Stimulated activated CD4-positive, alpha-beta T cell treated with anti-CD3 and anti-CD28 coated beads, Interleukin-1b, Interleukin-23, amount 100 ng/mL, for 48 hours (primary cell): ENCODE results near the gene ADGRL3.
"Not testable (repeated sequence)": the region's sequence is repeated elsewhere in the genome, so short reads cannot be mapped to it uniquely, and the experiment has no call there.

Experiments used
- DNase-seq: peaks from one replicate; pipeline ENCODE4 v3.0.0-alpha.2; 2020

ADGRL3 gene

DNA sequence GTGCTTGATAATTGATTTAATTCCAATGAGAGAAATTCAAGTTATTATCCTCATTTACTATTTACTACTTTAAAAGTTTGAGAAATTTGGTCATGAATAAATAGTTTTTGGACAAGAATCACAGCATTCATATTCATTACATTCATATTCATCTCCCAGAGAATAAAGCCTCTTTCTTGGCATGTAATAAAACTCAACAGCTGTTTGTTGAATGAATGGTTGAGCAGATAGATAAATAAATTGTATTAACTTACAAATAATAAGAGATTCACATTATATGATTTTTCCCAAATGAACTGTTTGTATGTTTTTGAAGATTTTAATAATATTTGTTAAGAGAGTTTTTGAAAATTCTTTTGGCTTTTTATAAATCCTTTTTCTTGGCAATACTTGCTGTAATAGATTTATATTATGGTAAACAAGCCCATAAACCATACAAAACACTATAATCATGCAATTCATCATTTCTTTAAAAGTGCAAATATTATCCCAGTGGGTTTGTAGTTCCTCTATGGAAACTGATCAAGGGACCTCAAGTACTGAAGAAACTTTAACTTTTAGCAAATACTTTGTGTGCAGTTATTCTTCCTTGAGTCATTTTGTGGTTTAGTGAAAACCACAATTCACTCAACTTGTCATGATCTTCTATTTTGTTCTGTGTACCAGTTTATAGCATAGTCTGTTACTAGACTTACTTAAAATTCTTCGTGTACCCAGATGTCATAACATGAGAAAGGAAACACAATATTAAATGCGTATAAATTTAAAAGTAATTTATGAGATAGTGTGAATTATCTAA lies 371.8 kb downstream of the ADGRL3 start:
- DNase-seq, result no peak

DNA sequence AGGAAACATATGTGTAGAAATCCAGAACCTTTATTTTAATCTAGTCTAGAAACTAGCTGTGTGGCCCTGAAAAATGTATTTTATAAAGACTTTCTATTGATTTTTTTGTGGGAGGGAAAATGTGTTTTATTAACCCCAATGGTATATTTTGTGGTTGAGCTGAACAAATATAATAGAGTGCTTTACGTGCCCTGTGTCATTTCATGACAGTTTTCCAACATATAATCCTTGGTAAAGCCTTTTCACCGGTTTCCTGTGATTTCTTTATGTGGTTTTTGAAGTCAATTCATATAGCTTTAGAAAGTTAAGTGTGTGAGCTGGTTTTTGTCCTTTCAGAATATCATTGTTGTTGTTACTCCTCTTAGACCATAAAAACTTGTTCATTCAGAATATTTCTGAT lies 375.7 kb downstream of the ADGRL3 start:
- no peak for DNase-seq

DNA sequence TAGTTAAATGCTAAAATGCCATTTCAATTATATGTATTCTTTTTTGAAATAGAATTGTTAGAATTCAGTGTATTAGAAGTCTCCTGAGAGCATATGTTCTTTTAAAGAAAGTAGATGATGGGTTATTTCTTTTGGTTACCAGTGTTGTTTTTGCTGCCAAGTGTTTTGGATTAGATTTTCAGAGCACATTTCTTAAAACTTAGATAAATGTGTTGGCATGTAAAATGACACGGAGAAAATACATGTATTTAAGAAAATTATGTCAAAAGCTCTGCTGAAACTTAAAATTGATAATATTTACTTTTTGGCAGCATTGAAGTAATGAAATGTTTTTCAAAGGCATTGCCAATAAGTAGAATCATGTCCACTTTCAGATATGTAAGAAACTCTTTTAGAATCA lies 379.7 kb downstream of the ADGRL3 start:
- DNase-seq, result no peak

DNA sequence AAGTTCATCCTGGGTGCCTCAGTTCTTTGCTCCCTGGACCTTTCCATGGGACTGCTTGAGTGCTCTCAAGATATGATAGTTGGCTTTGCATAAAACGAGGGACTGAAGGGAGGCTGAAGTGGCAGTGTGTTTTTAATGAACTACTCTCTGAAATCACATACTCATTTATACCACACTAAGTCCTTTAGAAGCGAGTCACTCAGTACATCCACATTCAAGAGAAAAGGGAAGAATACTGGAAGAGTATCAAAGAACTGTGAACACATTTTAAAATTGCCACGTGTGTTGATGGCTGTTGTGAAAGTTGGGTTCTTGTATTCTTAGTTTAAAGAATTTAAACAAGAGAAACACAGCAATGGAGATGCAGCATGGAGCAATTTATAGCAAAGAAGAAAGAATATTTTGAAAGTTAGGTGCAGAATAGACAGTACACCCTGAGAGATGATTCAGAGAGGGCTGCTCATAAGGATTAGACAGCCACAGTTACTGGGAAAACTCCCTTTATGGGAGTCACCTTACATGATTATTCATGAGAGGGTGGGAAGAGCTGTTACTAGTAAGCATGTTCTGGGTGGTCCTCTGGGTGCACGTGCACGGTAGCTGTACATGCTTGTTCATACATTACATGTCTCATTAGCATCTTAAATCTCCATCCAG lies 380.7 kb downstream of the ADGRL3 start:
- no peak for DNase-seq

DNA sequence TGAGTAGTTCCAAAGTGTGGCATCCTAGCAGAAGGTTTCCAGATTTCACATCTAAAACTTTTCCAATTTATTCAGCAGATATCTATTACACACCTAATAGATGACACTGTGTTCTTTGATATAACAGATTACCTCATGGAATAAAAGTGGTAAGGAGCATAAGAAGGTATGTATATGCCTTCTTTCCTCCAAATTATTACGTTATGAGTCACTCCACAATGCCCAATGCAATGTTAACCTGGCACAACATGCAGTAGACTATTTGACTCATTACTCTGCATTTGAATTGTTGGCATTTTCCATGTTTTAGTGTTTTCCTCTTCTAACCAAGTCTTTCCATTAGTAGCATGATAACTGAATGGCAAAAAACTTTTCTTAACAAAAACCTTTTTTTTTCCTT lies 383.6 kb downstream of the ADGRL3 start:
- DNase-seq, result no peak

DNA sequence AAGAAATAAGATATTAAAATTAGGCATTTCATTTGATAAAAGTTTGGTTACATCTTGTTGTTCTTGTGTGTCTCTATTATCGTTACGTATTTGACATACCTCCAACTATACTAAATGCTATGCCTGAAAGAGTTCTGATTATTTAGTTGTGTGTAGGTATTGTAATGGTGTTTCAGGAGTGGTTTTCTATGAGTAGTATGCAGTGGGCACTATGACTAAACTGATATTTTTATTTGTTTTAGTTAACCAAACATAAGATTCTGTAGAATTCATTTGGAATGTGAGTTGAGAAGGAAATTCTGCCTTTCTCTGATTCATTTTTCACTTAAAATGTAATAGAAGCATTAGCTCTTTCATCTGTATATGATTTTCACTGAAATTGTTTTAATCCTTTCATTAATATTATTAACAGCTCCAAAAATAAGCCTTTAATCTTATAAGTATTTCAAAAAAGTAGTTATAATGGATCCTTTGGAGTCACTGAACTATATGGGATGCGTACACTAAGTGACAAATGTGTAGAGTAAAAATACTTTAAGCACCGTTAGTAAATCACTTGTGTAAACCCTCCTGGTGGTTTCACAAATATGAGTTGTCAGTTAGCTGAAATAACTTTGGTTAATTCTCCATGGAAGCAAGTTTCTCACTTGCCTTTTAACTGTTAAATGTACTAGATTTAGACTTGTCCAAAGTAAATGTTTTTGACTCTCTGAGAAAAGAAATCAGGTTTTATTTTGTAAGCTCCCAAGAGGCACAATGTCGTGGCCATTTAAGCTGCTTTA lies 388.7 kb downstream of the ADGRL3 start:
- DNase-seq, result no peak

DNA sequence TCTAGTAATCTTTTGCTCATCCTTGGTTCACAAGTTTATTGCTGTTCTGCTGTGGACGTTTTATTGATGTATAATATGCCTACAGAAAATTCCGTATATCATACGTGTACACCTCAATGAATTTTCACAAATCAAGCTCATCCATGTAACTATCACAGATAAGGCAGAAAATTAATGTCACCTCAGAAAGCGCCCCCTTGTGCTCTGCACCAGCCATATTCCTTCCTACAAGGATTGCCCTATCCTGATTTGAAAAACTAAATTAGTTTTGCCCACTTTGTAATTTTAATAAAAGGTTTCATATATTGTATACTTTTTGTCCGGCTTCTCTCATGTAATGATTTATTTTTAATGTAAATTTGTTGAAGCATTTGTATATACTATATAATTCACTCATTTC lies 390.8 kb downstream of the ADGRL3 start:
- DNase-seq, result no peak

DNA sequence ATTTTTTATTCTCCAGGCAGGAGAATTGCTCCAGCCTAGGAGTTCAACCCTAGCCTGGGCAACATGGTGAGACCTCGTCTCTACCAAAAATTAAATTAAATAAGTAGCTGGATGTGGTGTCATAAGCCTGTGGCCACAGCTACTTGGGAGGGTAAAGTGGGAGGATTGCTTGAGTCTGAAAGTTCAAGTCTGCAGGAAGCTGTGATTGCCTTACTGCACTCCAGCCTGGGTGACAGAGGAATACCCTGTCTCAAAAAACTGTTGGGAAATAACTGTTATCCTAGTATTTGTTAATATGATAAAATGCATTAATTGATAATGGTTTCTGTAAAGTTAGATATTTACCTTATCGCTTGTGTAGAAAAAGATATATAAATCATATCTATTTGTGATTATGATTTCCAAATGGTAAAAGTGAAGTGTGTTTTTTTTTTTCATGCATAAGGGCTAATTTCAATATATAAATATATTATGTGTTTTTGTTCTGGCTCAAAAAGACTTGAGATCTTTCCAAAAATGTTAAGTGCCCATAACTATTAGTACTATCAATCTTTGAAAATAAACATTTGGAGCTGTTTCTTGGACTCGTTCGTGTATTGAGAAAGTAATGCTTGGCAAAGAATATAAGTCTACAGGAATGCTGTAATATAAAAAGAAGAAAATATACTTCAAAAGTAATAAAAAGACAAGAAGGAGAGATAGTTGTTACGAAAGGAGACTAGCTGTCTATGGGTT lies 396.6 kb downstream of the ADGRL3 start:
- DNase-seq, result no peak

DNA sequence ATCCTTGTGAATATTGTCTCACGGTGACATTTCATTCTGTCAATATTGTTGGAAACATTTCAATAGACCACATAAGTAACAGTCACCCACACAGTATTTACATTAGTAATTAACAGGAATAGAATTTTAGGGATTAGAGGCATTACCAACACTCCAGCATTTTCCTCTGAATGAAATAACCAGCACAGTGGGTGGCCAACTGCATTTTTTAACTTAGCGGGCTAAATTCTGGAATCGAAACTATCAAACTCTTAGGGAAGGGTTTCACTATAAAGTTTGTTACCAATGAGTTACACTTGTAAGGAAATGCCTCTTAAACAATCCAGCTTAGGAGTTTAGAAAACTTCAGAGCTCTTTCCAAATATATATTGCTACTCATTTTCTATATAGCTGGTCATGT lies 403.0 kb downstream of the ADGRL3 start:
- DNase-seq, result no peak

DNA sequence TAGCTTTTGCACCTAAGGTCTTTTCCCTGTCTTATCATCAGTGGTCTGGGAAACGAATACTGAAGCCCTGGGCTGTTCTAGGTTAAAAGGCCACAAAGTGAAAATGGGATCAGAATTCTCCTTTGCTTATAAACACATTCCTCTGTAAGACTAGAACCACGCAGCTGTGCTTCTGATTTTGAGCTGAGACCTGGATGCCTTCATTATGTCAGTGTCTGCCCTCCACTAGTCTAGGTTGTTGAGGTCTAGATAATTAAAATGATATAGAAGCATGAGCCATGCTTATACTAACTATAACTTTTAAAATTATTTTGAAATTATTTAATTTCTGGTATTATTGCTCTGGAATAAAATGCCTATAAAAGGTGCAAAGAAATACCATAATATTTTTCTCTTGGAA lies 403.9 kb downstream of the ADGRL3 start:
- no peak for DNase-seq

DNA sequence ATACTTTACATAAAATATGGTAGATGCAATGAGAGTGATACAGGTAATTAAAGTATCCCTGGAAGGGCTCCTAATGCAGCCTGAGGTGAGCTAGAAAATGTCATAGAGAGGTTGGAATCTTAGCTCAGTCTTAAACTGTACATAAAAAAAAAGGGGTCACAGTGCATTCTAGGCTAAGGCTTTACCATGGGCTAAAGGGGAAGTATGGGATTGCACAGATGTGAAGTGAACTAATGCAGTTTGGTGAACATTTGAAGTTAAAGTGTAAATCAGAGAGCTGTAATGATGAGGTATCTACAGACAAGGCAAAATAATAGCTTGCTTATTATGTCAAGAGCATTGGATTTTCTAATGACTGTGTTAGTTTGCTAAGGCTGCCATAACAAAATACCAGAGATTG lies 405.9 kb downstream of the ADGRL3 start:
- no peak for DNase-seq

DNA sequence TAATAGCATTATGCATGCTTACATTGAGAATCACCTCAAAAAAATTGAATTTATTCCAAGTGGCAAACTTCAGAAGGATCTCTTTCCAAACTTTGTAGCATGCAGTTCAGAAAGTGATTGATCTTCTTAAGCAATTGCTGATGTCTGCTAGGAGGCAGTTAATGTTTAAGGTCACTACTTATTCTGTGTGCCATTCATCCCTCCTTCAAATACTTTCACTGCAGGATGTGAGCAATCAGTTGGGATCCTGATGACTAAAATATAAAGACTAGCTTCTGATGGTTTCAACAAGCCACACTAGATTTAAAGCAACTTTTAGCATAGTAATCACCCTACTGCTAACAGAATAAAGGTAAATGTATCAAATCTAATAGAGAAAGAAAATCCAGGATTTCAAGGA lies 414.1 kb downstream of the ADGRL3 start:
- no peak for DNase-seq

DNA sequence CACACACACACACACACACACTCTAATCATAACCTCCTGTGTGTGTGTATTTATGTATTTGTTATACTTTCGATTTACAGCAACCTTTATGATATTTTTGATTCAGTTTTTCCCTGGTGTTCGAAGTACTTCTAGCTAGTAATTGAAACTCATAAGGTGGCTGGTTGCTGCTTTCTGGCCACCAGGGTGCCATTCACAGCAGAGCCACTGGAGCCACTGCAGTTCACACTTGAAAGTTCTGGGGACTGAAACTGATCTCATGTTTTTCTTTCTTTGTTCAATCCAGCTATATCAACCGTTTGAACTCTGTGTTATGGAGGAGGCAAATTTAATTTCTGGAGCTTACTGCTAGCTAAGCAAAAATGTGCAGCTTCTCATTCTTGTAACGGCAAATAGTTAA lies 419.4 kb downstream of the ADGRL3 start:
- no peak for DNase-seq

DNA sequence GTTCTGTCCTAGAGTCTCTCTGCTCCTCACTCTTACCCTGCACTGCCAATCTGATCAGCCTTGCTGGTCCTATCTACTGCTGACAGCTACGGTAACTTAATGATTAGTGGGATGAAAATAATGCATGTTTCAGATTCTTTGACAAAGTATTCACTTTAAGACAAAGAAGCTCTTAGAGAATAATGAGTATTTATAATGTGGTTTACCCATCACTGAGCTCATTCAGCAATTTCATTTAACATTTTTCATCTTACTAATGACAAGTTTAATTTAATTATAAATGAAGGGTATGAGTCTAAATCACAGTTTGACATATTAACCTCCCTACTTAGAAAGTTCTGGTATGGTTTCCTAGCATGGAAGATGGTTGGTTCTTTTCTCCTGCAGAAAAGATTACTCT lies 428.2 kb downstream of the ADGRL3 start:
- DNase-seq, result no peak

DNA sequence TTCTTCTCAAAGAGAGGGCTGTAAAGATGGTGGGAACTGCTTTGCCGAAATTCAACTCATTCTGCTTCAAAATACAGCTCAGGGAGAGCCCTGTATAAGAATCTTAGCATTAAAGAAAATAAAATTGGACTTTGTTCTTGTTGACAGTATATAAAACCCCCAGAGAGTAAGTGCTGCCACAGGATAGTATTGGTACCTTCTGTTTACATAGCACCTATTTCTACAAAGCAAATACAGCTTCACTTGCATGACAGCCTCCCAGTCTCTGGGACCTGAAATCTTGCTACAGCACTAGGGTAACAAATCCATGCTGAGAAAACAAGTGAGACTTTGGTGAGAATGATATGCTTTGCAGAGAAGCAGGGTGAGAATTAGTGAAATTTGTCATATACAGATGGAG lies 428.6 kb downstream of the ADGRL3 start:
- no peak for DNase-seq

DNA sequence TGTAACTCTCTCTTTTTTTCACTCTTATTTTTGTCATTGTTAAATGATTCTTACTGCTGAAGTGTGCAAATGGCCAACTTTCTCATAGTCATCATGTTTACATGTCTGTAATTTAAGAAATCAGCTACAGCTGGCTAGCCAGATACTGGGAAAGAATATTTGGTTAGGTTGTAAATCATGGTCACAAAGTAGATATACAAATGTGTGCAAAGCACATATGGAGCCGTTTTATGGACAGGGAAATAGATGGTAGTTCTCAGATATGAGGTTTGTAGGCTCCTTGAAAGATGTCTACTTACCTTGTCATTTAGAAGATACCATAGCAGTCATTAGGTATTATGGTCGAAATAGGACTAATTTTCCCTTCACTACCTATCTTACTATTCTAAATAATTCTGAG lies 430.4 kb downstream of the ADGRL3 start:
- DNase-seq, result no peak

DNA sequence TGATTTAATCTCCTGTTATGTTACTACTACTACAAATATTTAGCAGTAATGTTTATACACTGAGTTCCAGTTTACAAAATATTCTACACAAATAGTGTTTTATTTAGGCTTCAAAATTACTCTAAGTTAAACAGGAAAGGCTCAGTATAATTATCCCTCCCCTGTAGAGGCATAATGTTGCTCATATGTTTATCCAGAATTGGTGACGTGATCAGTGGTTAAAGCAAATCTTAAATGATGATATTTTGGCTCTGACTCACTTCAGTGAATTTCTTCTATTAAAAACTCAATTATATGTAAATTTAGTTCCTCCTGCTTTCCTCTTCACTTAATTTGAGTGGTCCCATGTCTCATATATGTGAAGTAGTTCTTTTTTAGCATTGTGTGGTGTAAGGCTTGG lies 438.5 kb downstream of the ADGRL3 start:
- DNase-seq, result no peak

DNA sequence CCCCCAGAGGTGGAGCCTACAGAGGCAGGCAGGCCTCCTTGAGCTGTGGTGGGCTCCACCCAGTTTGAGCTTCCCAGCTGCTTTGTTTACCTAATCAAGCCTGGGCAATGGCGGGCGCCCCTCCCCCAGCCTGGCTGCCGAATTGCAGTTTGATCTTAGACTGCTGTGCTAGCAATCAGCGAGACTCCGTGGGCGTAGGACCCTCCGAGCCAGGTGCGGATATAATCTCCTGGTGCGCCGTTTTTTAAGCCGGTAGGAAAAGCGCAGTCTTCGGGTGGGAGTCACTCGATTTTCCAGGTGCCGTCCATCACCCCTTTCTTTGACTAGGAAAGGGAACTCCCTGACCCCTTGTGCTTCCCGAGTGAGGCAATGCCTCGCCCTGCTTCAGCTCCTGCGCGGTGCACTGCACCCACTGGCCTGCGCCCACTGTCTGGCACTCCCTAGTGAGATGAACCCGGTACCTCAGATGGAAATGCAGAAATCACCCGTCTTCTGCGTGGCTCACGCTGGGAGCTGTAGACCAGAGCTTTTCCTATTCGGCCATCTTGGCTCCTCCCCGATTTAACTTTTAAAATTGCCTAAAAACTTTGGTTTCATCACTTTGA lies 446.7 kb downstream of the ADGRL3 start:
- DNase-seq, result not testable (repeated sequence)

DNA sequence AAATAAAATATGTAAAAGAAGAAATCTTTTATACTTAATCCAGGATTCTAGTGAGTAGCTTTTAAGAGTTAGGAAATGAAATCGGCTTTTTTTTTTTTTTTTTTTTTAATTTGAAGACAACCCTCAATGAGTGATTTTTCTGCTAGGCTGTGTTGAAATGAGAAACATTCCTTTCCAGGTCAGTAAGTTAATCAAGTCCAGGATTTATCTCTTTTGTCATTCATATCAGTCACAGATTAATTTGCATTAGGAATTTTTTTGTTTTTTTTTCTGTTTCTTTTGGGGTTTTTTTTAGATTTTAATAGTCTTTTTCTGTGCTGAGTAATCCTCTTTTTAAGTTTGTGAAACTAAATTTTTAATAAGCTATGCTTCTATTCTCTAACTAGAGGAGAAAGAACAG lies 448.1 kb downstream of the ADGRL3 start:
- no peak for DNase-seq

DNA sequence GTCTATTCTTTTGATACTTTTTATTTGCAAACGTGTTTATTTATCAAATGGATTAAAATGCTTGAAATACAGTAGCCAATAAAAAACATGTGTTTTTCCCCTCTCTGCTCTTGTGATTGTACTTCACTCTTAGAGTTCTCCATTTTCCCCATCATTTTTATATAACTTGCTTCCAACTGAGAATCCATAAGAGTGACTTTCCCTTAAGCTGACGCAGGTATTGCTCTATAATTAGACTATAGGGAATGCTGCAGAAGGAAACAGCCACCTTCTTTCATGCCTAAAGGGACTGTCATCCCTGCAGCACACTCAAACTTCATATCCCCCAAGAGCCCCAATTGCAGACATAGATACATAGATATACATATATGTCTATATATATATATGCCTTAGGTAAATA lies 456.9 kb downstream of the ADGRL3 start:
- no peak for DNase-seq

DNA sequence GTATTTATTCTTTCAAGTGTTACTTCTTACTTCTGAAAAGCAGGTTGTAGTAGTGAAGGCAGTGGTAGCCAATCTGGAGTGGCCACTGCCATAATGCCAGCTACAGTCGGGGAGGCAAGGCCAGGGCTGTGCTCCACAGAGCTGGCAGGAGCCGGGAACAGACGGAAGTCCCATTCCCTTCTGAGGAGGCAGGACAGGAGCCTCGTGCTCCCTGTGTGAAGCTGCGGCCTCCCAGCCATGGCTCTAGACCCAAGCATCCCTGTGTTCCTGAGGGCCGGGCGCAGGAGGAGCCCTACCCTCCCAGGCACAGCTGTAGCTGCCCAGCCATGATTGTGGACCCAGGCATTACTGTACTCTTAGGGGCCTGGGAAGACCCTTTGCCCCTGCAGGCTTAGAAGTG lies 461.8 kb downstream of the ADGRL3 start:
- no peak for DNase-seq

DNA sequence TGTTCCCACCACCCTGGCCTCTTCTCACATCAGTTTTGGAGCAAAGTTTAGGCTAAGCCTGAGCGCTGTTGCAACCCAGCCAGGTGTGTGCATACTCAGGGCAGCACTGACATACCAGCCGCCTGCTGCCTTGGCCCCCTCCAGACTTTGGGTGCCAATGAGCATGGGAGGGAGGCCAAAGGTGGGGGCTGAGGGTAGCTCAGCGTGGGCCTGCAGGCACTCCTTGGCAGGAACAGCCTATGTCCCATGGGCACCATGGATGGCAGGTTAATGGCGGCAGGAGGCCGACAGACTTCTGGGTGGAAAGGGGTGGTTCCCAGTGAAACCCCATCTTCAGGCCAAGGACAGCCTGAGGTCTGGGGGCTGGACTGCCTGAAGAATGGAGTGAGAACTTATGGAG lies 462.2 kb downstream of the ADGRL3 start:
- no peak for DNase-seq

DNA sequence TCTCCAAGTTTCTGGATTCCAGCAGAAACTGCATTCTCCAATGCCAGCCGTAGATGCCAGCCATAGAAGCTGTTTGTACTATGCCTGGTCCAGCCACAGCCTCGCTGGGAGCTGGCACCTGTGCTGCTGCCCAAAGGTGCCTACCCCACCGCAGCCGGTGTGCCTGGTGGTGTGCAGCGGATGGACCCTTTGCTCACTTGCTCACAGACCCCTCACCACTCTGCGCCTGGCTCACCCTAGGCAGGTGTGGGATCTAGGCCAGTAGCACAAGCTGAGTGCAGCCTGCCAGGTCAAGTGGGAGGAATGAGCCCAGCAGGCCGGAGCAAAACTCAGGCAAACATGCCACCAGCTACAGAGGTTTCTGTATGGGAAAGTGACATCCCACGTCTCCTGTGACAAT lies 463.2 kb downstream of the ADGRL3 start:
- DNase-seq, result no peak
